Natural killer cell treated with Interleukin-12 subunit alpha and Interleukin-12 subunit beta and Interleukin-15 and Interleukin-18, amount 100 ng/mL, for 72 hours (primary cell): Measurements from ENCODE around the gene HCFC1. TPM values are rescaled to one million over a fixed set of nuclear protein-coding genes. Genes with fewer than 3 reads are reported as not detected.

Experiments used
- ATAC-seq, 2 donors: fragments of 150-1000 bp; cut with Tn5 transposase in 1 of 2; sonication (Bioruptor Pico), chemical (Tn5 transposase) in 1 of 2; 2 replicates each; pipeline ENCODE4 v1.10.0; 2021
- DNase-seq: peaks from one replicate; pipeline ENCODE4 v3.0.0; 2022; ENCODE audit warnings: low spot score
- H3K27ac Mint-ChIP-seq, 2 donors: 1 replicate in 1 of 2; 2 replicates in 1 of 2; pipeline ENCODE4 v1.8.0; 2022; ENCODE audit warnings: mixed read lengths in 2 of 2, mild to moderate bottlenecking in 1 of 2, moderate library complexity in 1 of 2
- H3K27me3 Mint-ChIP-seq, 2 donors: 1 replicate in 1 of 2; 2 replicates in 1 of 2; pipeline ENCODE4 v1.8.0; 2022; ENCODE audit warnings: mixed read lengths in 2 of 2
- H3K36me3 Mint-ChIP-seq: one replicate; pipeline ENCODE4 v1.8.0; 2022; ENCODE audit warnings: mixed read lengths
- H3K4me1 Mint-ChIP-seq, 2 donors: 1 replicate in 1 of 2; 2 replicates in 1 of 2; pipeline ENCODE4 v1.8.0; 2022; ENCODE audit warnings: low read depth in 2 of 2, mixed read lengths in 2 of 2, mild to moderate bottlenecking in 1 of 2
- H3K4me3 Mint-ChIP-seq: one replicate; pipeline ENCODE4 v1.8.0; 2022; ENCODE audit warnings: mixed read lengths
- H3K9me3 Mint-ChIP-seq: 2 replicates; pipeline ENCODE4 v1.8.0; 2022; ENCODE audit warnings: mixed read lengths
- total RNA-seq, 2 donors: library from RNA; stranded (reverse); gene quantifications; one replicate each; pipeline ENCODE4 v1.2.3, GENCODE V29; 2022

HCFC1 gene
- total RNA-seq, 2 donors from 2014 or later, result 105 to 131 TPM

GRCh38 chrX:153941336-153942252 is 30.0 kb downstream of the HCFC1 start:
- Mint-ChIP-seq H3K27me3 (peaks cover 0 to 5% of the 10 kb centered on the region in 2 donors), H3K9me3 (no peaks in the 10 kb centered on the region), H3K27ac (no peak overlapping the region), H3K4me3 (peak overlapping the region; percentile 60), H3K4me1 (peaks cover 0 to 10% of the 10 kb centered on the region in 2 donors), H3K36me3 (no peaks in the 10 kb centered on the region)
- no peak for DNase-seq
- no peak for ATAC-seq

GRCh38 chrX:153939573-153939972 is 32.0 kb downstream of the HCFC1 start:
- H3K27ac Mint-ChIP-seq, result no peak overlapping the region
- H3K9me3 Mint-ChIP-seq, result no peaks in the 10 kb centered on the region
- no peak overlapping the region for H3K4me3 Mint-ChIP-seq
- DNase-seq (no peak), ATAC-seq (no peak)
- peaks cover 0 to 15% of the 10 kb centered on the region in 2 donors for H3K4me1 Mint-ChIP-seq
- peaks cover 0 to 6% of the 10 kb centered on the region in 2 donors for H3K27me3 Mint-ChIP-seq
- no peaks in the 10 kb centered on the region for H3K36me3 Mint-ChIP-seq

GRCh38 chrX:153938226-153938786 is 33.3 kb downstream of the HCFC1 start:
- Mint-ChIP-seq H3K36me3 (no peaks in the 10 kb centered on the region), H3K9me3 (no peaks in the 10 kb centered on the region), H3K27ac (no peak overlapping the region), H3K4me1 (peaks cover 0 to 17% of the 10 kb centered on the region in 2 donors), H3K4me3 (no peak overlapping the region), H3K27me3 (peaks cover 0 to 6% of the 10 kb centered on the region in 2 donors)
- no peak for DNase-seq
- ATAC-seq, result no peak

GRCh38 chrX:153937056-153937455 is 34.6 kb downstream of the HCFC1 start:
- ATAC-seq (no peak), DNase-seq (no peak)
- Mint-ChIP-seq H3K4me3 (no peak overlapping the region), H3K9me3 (no peaks in the 10 kb centered on the region), H3K27ac (peak overlapping the region in 1 of 2 donors; percentile 19), H3K4me1 (peaks cover 0 to 17% of the 10 kb centered on the region in 2 donors), H3K27me3 (peaks cover 0 to 6% of the 10 kb centered on the region in 2 donors), H3K36me3 (no peaks in the 10 kb centered on the region)

DNA sequence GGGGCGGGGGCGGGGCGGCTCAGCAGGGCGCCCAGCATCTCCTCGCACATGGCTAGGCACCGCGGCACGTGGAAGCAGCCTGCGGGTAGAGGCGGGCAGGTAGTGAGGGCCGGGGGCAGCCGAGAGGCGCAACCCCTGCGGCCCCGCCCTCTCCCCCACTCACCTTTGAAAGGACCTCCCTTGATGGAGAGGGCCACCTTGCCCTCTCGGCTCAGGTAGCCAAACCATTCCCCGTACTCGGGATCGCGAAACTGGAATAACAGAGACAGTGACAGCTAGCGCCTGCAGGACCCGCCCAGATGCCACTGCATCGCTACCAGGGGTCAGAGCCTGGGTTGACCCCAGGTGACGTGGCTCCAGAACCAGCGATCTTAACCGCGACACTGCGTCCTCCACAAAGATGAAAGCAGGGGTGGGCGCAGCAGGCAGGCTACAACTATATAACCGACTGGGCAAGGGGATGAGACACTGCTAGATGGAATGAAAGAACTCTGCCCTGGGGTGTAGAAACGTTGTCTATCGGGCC is 36.2 kb downstream of the HCFC1 start:
- Mint-ChIP-seq H3K4me1 (peaks cover 4 to 18% of the 10 kb centered on the region in 2 donors), H3K36me3 (no peaks in the 10 kb centered on the region), H3K9me3 (no peaks in the 10 kb centered on the region), H3K27me3 (peaks cover 0 to 2% of the 10 kb centered on the region in 2 donors), H3K27ac (no peak overlapping the region), H3K4me3 (peak overlapping the region; percentile 56)
- DNase-seq (no peak), ATAC-seq (no peak)

DNA sequence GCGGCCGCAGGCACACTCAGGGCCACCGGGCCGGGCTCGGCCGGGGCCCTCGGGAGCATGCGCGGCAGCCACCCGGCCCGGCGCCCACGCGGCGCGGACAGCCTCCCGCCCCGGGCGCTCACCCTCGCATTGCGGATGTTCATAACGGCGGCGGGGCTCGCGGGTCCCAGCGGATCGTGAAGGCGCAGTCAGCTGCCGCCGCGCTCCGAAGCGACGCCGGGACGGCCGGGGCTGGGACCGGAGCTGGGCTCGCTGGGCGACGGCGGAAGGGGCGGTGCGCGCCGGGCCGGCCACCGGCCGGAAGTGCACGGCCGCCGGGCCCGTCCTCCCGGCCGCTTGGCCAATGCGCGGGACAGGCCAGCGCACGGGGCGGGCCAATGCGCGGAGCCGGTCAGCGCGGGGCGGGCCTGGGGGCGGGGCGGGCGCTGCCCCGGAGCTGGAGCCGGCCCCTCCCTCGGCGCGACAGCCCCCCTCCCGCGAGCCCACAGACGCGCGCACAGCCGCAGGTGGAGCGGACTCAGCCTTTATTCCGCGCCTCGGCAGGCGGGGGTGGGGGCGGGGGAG is 36.8 kb downstream of the HCFC1 start, which contains the start of gene NAA10:
Gene NAA10 (minus strand): TSS at position 276 of the 564 bp plus-strand sequence. CDS start 133 bp downstream, at position 143.
- no peaks in the 10 kb centered on the region for H3K9me3 Mint-ChIP-seq
- H3K4me3 Mint-ChIP-seq, result peak within 1 kb of the TSS; percentile 82
- H3K27me3 Mint-ChIP-seq, result peaks cover 0 to 2% of the 10 kb centered on the region in 2 donors
- H3K36me3 Mint-ChIP-seq, result no peaks in the 10 kb centered on the region
- ATAC-seq, result peak; percentile 97 to 98
- peak; percentile 85 for DNase-seq
- H3K27ac Mint-ChIP-seq, result peak within 1 kb of the TSS; percentile 27 to 47
- peaks cover 4 to 18% of the 10 kb centered on the region in 2 donors for H3K4me1 Mint-ChIP-seq

- Mint-ChIP-seq H3K9me3 (no peaks in the 10 kb centered on the region), H3K36me3 (no peaks in the 10 kb centered on the region), H3K27me3 (peaks cover 0 to 2% of the 10 kb centered on the region in 2 donors), H3K4me1 (peaks cover 4 to 20% of the 10 kb centered on the region in 2 donors), H3K4me3 (peak overlapping the region; percentile 82), H3K27ac (peak overlapping the region; percentile 27 to 47)
- DNase-seq, result no peak
- ATAC-seq, result peak; percentile 21 to 55
Measured at GRCh38 chrX:153934148-153934761, 37.4 kb downstream of the HCFC1 start.

DNA sequence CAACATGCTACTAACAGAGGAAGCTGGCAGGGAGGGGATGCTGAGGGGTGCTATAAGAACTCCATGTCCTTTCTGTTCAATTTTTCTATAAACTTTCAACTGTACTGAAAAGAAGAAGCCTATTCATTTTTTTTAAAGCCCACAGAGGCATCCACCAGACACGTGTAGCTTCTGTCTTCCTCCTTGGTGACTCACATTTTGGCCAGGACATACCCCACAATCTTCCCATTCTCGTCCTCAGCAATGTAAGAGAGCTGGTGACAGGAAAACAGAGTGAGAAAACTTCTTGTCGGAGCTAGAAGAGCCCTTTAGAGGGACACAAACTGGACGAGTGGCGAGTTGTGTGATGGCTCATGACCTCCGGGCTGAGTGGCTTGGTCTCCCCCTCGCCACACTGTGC is 37.9 kb downstream of the HCFC1 start:
- Mint-ChIP-seq H3K27ac (peak overlapping the region; percentile 27 to 47), H3K9me3 (no peaks in the 10 kb centered on the region), H3K4me3 (peak overlapping the region; percentile 82), H3K27me3 (peaks cover 0 to 2% of the 10 kb centered on the region in 2 donors), H3K4me1 (peaks cover 8 to 20% of the 10 kb centered on the region in 2 donors), H3K36me3 (no peaks in the 10 kb centered on the region)
- ATAC-seq (no peak), DNase-seq (no peak)

DNA sequence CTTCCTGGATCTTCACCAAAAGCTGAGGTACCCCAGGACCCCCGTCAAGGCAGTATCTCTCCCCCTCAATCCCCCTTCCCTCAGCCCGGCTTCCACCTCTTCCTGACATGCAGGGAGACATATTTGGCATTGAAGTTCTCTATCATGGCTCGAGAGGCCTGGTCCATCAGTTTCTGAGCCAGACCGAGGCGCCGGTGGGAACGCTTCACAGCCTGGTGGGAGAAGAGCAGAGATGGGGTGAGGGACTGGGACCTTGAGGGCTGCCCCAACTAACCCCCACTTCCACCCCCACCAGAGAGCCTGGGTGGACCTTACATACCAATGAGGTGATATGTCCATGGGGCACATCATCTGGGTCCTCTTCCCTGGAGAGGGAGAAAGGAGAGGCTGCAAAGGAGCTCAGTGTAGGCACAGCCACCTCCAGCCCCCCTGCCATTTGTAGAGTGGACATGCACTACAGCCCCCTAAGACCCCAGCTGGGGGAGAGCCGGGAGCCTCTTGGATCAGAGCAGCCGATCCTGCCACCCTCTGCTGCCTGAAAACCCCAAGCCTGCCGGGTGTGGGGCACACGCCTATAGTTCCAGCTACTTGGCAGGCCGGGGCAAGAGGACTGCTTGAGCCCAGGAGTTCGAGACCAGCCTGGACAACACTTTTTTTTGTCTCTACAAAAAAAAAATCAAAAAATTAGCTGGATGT is 39.2 kb downstream of the HCFC1 start:
- DNase-seq, result no peak
- Mint-ChIP-seq H3K27me3 (peaks cover 0 to 2% of the 10 kb centered on the region in 2 donors), H3K4me1 (peaks cover 8 to 22% of the 10 kb centered on the region in 2 donors), H3K27ac (no peak overlapping the region), H3K9me3 (no peaks in the 10 kb centered on the region), H3K4me3 (no peak overlapping the region), H3K36me3 (no peaks in the 10 kb centered on the region)
- no peak for ATAC-seq

DNA sequence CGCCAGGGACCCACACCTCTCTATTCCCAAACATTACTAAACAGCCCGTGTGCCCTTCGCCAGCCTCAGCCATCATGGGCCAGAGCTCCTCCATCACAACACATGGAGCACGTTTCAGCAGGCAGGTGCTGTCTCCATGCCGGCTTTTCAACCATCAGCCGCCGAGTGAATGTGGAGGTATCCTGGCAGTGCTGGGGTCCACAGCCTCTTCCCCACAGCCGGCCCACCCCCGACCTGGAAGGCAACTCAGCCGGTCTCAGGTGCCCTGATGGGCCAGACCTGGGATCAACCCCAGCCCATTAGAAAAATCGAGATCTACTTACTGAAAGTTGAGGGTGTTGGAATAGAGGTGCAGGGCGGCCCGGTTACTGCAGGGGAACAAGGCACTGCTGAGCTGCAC is 39.9 kb downstream of the HCFC1 start:
- no peak overlapping the region for H3K4me3 Mint-ChIP-seq
- peak overlapping the region in 1 of 2 donors; percentile 62 for H3K27ac Mint-ChIP-seq
- H3K4me1 Mint-ChIP-seq, result peaks cover 8 to 28% of the 10 kb centered on the region in 2 donors
- no peak for ATAC-seq
- peaks cover 0 to 2% of the 10 kb centered on the region in 2 donors for H3K27me3 Mint-ChIP-seq
- H3K36me3 Mint-ChIP-seq, result no peaks in the 10 kb centered on the region
- H3K9me3 Mint-ChIP-seq, result no peaks in the 10 kb centered on the region
- DNase-seq, result no peak

DNA sequence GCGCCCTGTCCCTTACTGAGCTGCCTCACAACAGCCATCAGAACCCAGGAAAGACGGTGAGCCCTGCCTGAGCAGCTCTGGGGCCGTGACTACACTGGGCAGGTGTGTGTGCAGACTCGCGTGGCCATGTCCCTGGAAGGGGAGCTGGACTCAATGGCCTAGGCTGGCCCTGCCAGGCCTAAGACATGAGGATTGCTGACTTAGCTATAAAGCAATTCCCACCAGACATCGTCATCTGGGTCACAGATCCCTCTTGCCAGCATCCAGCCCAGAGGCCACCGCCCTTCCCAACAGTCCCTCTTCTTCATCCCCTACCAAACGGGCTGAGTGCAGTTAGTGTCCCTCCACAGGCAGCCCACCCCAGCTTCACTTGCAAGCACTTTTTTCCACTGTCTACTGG is 40.5 kb downstream of the HCFC1 start:
- ATAC-seq (no peak), DNase-seq (no peak)
- no peak overlapping the region for H3K4me3 Mint-ChIP-seq
- no peaks in the 10 kb centered on the region for H3K27me3 Mint-ChIP-seq
- H3K4me1 Mint-ChIP-seq, result peaks cover 8 to 28% of the 10 kb centered on the region in 2 donors
- no peaks in the 10 kb centered on the region for H3K36me3 Mint-ChIP-seq
- peak overlapping the region in 1 of 2 donors; percentile 62 for H3K27ac Mint-ChIP-seq
- H3K9me3 Mint-ChIP-seq, result no peaks in the 10 kb centered on the region

GRCh38 chrX:153930011-153930910 is 41.4 kb downstream of the HCFC1 start:
- H3K27me3 Mint-ChIP-seq, result no peaks in the 10 kb centered on the region
- H3K4me1 Mint-ChIP-seq, result peaks cover 10 to 28% of the 10 kb centered on the region in 2 donors
- no peaks in the 10 kb centered on the region for H3K36me3 Mint-ChIP-seq
- no peak overlapping the region for H3K4me3 Mint-ChIP-seq
- no peaks in the 10 kb centered on the region for H3K9me3 Mint-ChIP-seq
- ATAC-seq (no peak), DNase-seq (no peak)
- no peak overlapping the region for H3K27ac Mint-ChIP-seq
